ENCODE results near the gene SFT2D2.

- TF ChIP-seq CTCF (IDR thresholded peaks at IDR 0.05) (no peak), POLR2A (IDR thresholded peaks at IDR 0.05) (no peak), POLR2AphosphoS5 (IDR thresholded peaks at IDR 0.05) (no peak)
These were observed 65.5 kb downstream of the SFT2D2 start for GRCh38 chr1:168291222-168291837.
